IMR-90 (cell line): ENCODE measurements around the gene TBC1D22A. TPM values are rescaled to one million over a fixed set of nuclear protein-coding genes. Genes with fewer than 3 reads are reported as not detected.

Source experiments
- ATAC-seq: fragments of 200-7000 bp; cut with Tn5 transposase; 2 replicates; pipeline ENCODE4 v1.9.1; 2020; ENCODE audit warnings: low read depth, mild to moderate bottlenecking, moderate library complexity
- BruUV-seq: library from RNA; stranded (reverse); fragments of 400-500 nt; replicated peaks from 2 replicates; lab custom pipeline; 2021; lab: Mats Ljungman, UMichigan
- CTCF ChIA-PET: fragments of 300-600 bp; formaldehyde crosslinking; extraction: SDS; loops from one replicate; lab custom pipeline; 2021; ENCODE audit warnings: antibody characterized with exemption; lab: Yijun Ruan, JAX
- POLR2A ChIA-PET: fragments of 300-600 bp; sonication (Branson Sonifier 250); formaldehyde crosslinking; loops from one replicate; lab custom pipeline; 2022; ENCODE audit warnings: antibody characterized with exemption; ENCODE audit not compliant: unreplicated experiment; lab: Charles Lee
- DNase-seq: peaks from one replicate; pipeline ENCODE4 v3.0.0; 2013
- H2AFZ ChIP-seq: replicated peaks from 2 replicates; pipeline ENCODE3; 2013; ENCODE audit warnings: low read length, mild to moderate bottlenecking; ENCODE audit not compliant: poor library complexity
- H2AK5ac ChIP-seq: 2 replicates; pipeline ENCODE4 v1.6.1; 2013; ENCODE audit warnings: low read depth, low read length, inconsistent platforms
- H2AK9ac ChIP-seq: replicated peaks from 2 replicates; pipeline ENCODE3; 2013; ENCODE audit warnings: mild to moderate bottlenecking, low read depth, low read length, moderate library complexity; ENCODE audit not compliant: poor library complexity
- H2BK120ac ChIP-seq: 2 replicates; pipeline ENCODE4 v1.6.1; 2013; ENCODE audit warnings: low read depth, low read length, inconsistent platforms
- H2BK15ac ChIP-seq: 3 replicates; pipeline ENCODE4 v1.6.1; 2013; ENCODE audit warnings: low read depth, low read length, inconsistent platforms
- H2BK20ac ChIP-seq: 2 replicates; pipeline ENCODE4 v1.6.1; 2013; ENCODE audit warnings: low read depth, mild to moderate bottlenecking, inconsistent platforms, low read length, moderate library complexity
- H2BK5ac ChIP-seq: 2 replicates; pipeline ENCODE4 v1.6.1; 2013; ENCODE audit warnings: mild to moderate bottlenecking, low read depth, low read length, inconsistent platforms; ENCODE audit not compliant: poor library complexity, severe bottlenecking
- H3K14ac ChIP-seq: replicated peaks from 2 replicates; pipeline ENCODE4 v1.6.1; 2013; ENCODE audit warnings: low read depth, low read length, inconsistent platforms
- H3K18ac ChIP-seq: 2 replicates; pipeline ENCODE4 v1.6.1; 2013; ENCODE audit warnings: low read depth, low read length, control low read depth
- H3K23ac ChIP-seq: 2 replicates; pipeline ENCODE4 v1.6.1; 2013; ENCODE audit warnings: low read depth, low read length, inconsistent platforms
- H3K27ac ChIP-seq: 2 replicates; pipeline ENCODE4 v1.5.1; 2013; ENCODE audit warnings: mild to moderate bottlenecking, control low read depth, low read length; ENCODE audit not compliant: insufficient read depth
- H3K27me3 ChIP-seq: 2 replicates; pipeline ENCODE4 v1.6.1; 2013; ENCODE audit warnings: low read length; ENCODE audit not compliant: control insufficient read depth, insufficient read depth
- H3K36me3 ChIP-seq: 2 replicates; pipeline ENCODE4 v1.6.1; 2013; ENCODE audit warnings: low read length, mixed read lengths; ENCODE audit not compliant: control insufficient read depth, insufficient read depth
- H3K4ac ChIP-seq: 2 replicates; pipeline ENCODE4 v1.6.1; 2013; ENCODE audit warnings: low read depth, low read length, inconsistent platforms
- H3K4me1 ChIP-seq: 2 replicates; pipeline ENCODE4 v1.6.1; 2013; ENCODE audit warnings: low read length, mixed read lengths; ENCODE audit not compliant: control insufficient read depth, insufficient read depth
- H3K4me2 ChIP-seq: 2 replicates; pipeline ENCODE4 v1.6.1; 2013; ENCODE audit warnings: low read depth, mild to moderate bottlenecking, control low read depth, low read length, moderate library complexity
- H3K4me3 ChIP-seq: 2 replicates; pipeline ENCODE4 v1.5.1; 2013; ENCODE audit warnings: low read depth, mild to moderate bottlenecking, control low read depth, low read length, moderate library complexity; ENCODE audit not compliant: insufficient read depth
- H3K56ac ChIP-seq: 2 replicates; pipeline ENCODE4 v1.6.1; 2013; ENCODE audit warnings: low read length, inconsistent platforms; ENCODE audit not compliant: insufficient read depth; ENCODE audit errors: extremely low read depth
- H3K79me1 ChIP-seq, 2 experiments: 2 replicates each; pipeline ENCODE4 v1.6.1; 2013; ENCODE audit warnings: low read length in 2 of 2, inconsistent platforms in 1 of 2, low read depth in 1 of 2
- H3K9ac ChIP-seq: 2 replicates; pipeline ENCODE4 v1.6.1; 2013; ENCODE audit warnings: low read depth, low read length, control low read depth
- H3K9me1 ChIP-seq: 2 replicates; pipeline ENCODE4 v1.6.1; 2013; ENCODE audit warnings: low read length, inconsistent platforms; ENCODE audit not compliant: insufficient read depth
- H3K9me3 ChIP-seq: 2 replicates; pipeline ENCODE4 v1.6.1; 2013; ENCODE audit warnings: low read length; ENCODE audit not compliant: control insufficient read depth, insufficient read depth
- H4K20me1 ChIP-seq: 2 replicates; pipeline ENCODE4 v1.6.1; 2013; ENCODE audit warnings: low read length, inconsistent platforms; ENCODE audit not compliant: insufficient read depth
- H4K5ac ChIP-seq: 2 replicates; pipeline ENCODE4 v1.6.1; 2013; ENCODE audit warnings: mild to moderate bottlenecking, low read depth, low read length, control low read depth
- H4K8ac ChIP-seq, 2 experiments: 2 replicates each; pipeline ENCODE4 v1.6.1; 2013; ENCODE audit warnings: low read depth in 2 of 2, low read length in 2 of 2, control low read depth in 1 of 2, inconsistent platforms in 1 of 2
- H4K91ac ChIP-seq: 2 replicates; pipeline ENCODE4 v1.6.1; 2013; ENCODE audit warnings: low read depth, low read length, inconsistent platforms; ENCODE audit not compliant: insufficient read depth
- BHLHE40 ChIP-seq: fragments of 150-350 bp; IDR thresholded peaks from 2 replicates; pipeline ENCODE4 v1.6.1; 2016; ENCODE audit warnings: mild to moderate bottlenecking, low read depth, low read length
- CEBPB ChIP-seq: IDR thresholded peaks from 2 replicates; pipeline ENCODE4 v1.6.1; 2012; ENCODE audit warnings: low read depth, low read length, improper control_type of control experiment
- FOS ChIP-seq: fragments of 150-350 bp; IDR thresholded peaks from 2 replicates; pipeline ENCODE4 v1.6.1; 2016; ENCODE audit warnings: low read depth, low read length
- MAFK ChIP-seq: IDR thresholded peaks from 2 replicates; pipeline ENCODE4 v1.6.1; 2012; ENCODE audit warnings: low read depth, low read length, improper control_type of control experiment
- MAZ ChIP-seq: IDR thresholded peaks from 2 replicates; pipeline ENCODE4 v1.6.1; 2012; ENCODE audit warnings: low read depth, mild to moderate bottlenecking, low read length, improper control_type of control experiment, moderate library complexity, borderline replicate concordance
- POLR2A ChIP-seq: IDR thresholded peaks from 2 replicates; pipeline ENCODE4 v1.6.1; 2012; ENCODE audit warnings: mild to moderate bottlenecking, low read depth, low read length
- RAD21 ChIP-seq: IDR thresholded peaks from 2 replicates; pipeline ENCODE4 v1.6.1; 2012; ENCODE audit warnings: low read length, improper control_type of control experiment
- RCOR1 ChIP-seq: IDR thresholded peaks from 2 replicates; pipeline ENCODE4 v1.6.1; 2012; ENCODE audit warnings: mild to moderate bottlenecking, low read length, improper control_type of control experiment; ENCODE audit not compliant: insufficient replicate concordance
- WGBS, 2 experiments: methylation state at CpG; one replicate each; pipeline versions ENCODE4 v1.1.5 to v1.1.7; 2013; ENCODE audit warnings: missing lambda C conversion rate in 2 of 2; ENCODE audit not compliant: insufficient read length in 1 of 2; ENCODE audit errors: extremely low coverage in 2 of 2; 5-methylcytosine and 5-hydroxymethylcytosine counted together
- dilution Hi-C: fragments of 300-500 bp; cut with HindIII; formaldehyde crosslinking; loops from one replicate; pipeline ENCODE4 v1.14.3; 2018; ENCODE audit warnings: low sequenced_read_pairs; ENCODE audit not compliant: unreplicated experiment
- in situ Hi-C: fragments of 300-500 bp; cut with MboI; formaldehyde crosslinking; loops from 3 replicates; pipeline ENCODE4 v1.14.3; 2019; ENCODE audit warnings: low sequenced_read_pairs, inconsistent platforms, mixed read lengths
- intact Hi-C: fragments of 100-400 bp; cut with micrococcal nuclease; formaldehyde crosslinking; loops from 2 replicates; pipeline ENCODE4 v1.10.0; 2022
- polyA plus RNA-seq, 3 experiments: library from polyadenylated mRNA; depleted of rRNA; stranded (reverse); fragments of >200 nt; gene quantifications; 2 replicates each; pipeline ENCODE4 v1.2.3, GENCODE V29; 2012; ENCODE audit warnings: low replicate concordance in 1 of 3
- total RNA-seq: library from RNA; depleted of rRNA; stranded (reverse); fragments of >200 nt; gene quantifications from 2 replicates; pipeline ENCODE4 v1.2.3, GENCODE V29; 2012

The TBC1D22A gene
- total and polyA plus RNA-seq, 2 of the 4 experiments (the other 2 are of a cell fraction) = 9.0 to 16.7 TPM

- Histone ChIP-seq H3K27ac (peak overlapping the region; percentile 81), H4K20me1 (peaks cover 10% of the 10 kb centered on the region), H2AFZ (peak overlapping the region; percentile 81), H3K4ac (peak overlapping the region; percentile 71), H3K23ac (peak overlapping the region; percentile 4; the same call in 1 of the 2 replicates), H2BK15ac (peak overlapping the region; percentile 62; the same call in 1 of the 3 replicates), H3K9me3 (no peaks in the 10 kb centered on the region), H3K36me3 (no peaks in the 10 kb centered on the region), H3K18ac (peak overlapping the region; percentile 16), H3K56ac (no peak overlapping the region), H3K4me3 (no peak overlapping the region), H2AK9ac (peak overlapping the region; percentile 62), H2BK5ac (peak overlapping the region; percentile 82), H3K27me3 (no peaks in the 10 kb centered on the region), H3K9me1 (peaks cover 23% of the 10 kb centered on the region), H3K14ac (peak overlapping the region; percentile 34; the same call in 1 of the 2 replicates), H4K5ac (no peak overlapping the region), H4K8ac (peak overlapping the region; percentile 10 to 44; a peak in 2 of 4 replicates), H2AK5ac (peak overlapping the region; percentile 90), H4K91ac (peak overlapping the region; percentile 61), H3K79me1 (peaks cover 17 to 47% of the 10 kb centered on the region in 2 experiments; a peak in 3 of 4 replicates), H3K4me1 (peaks cover 23% of the 10 kb centered on the region), H3K9ac (no peak overlapping the region), H3K4me2 (peak overlapping the region; percentile 41), H2BK120ac (peak overlapping the region; percentile 76), H2BK20ac (peak overlapping the region; percentile 6; the same call in 1 of the 2 replicates)
- BruUV-seq = no TSS peak
- WGBS, 2 experiments = 53% methylated on average over 4 of the region's 14 CpGs; no CpG with 5 or more reads in 1 of the 2 experiments
- dilution Hi-C loops (no loop called here), in situ Hi-C loops (no loop called here), intact Hi-C loops (loop anchor here (1.0 kb wide), 1 partner anchor 18 kb away; no protein-coding TSS in a partner anchor)
- DNase-seq (peak; percentile 98), ATAC-seq (peak; percentile 92)
- CTCF ChIA-PET = no interaction called here
- POLR2A ChIA-PET = interaction anchor here (1.0 kb wide), 1 partner anchor 56 kb away, joined by 4 read pairs; no protein-coding TSS in a partner anchor
- TF ChIP-seq FOS (peak; percentile 97), POLR2A (no peak), RAD21 (peak; percentile 7; the same call in 1 of the 2 replicates), CEBPB (peak; percentile 80), BHLHE40 (peak; percentile 68), MAFK (no peak), RCOR1 (peak; percentile 58), MAZ (0 out of 2 replicates have a peak, but pooled peaks have one; percentile 19)
Measured at GRCh38 chr22:46934746-46935491, 172.5 kb downstream of the TBC1D22A start.
